HG02981 (cell line): ENCODE data around the gene STRA8.
"Not testable (repeated sequence)": the region's sequence is repeated elsewhere in the genome, so short reads cannot be mapped to it uniquely, and the experiment has no call there.

Source experiments
- ATAC-seq: cut with Tn5 transposase; IDR thresholded peaks from one replicate; pipeline ENCODE4 v1.9.1; 2021; ENCODE audit warnings: mild to moderate bottlenecking, moderate library complexity; ENCODE audit not compliant: unreplicated experiment

Gene STRA8

DNA sequence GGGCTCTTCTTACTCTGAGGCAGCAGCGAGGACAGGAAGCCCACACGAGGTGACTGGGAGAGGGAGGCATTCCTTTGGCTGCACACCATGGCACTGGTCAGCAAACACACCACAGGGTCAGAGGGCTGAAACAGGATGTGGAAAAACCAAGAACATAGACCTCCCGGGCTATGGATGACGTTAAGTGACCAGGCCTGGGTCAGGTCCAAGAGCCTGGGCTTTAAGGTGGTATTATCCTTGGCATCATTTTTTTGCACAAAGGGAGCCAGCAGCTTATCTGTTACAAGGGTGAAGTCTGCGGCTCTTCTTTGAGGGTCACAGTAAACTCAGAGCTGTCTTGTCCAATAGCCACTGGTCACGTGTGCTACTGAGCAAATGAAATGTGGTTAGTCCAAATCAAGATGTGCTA lies 29.3 kb upstream of the STRA8 start:
- no peak for ATAC-seq

GRCh38 chr7:135204876-135205275 lies 28.8 kb upstream of the STRA8 start:
- no peak for ATAC-seq

DNA sequence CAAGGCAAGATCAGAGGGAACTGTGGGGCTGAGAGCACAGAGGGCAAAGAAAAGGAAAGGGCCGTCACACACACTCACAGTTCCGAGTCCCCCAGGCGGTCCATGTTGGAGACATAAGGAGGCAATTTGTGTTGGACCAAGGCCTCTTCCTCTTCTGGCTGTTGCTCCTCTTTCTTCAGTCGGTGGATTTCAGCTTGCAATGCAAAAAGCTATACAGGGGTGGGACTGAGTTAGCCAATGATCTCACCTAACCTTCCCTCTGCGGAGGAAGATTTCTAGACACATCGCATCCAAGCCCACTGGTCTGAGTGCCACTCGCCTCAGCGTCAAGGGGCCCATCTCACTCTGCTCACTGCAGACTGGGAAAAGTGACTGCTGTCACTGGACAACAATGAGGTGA lies 27.8 kb upstream of the STRA8 start:
- no peak for ATAC-seq

GRCh38 chr7:135206941-135207391 lies 26.7 kb upstream of the STRA8 start:
- peak; percentile 30 for ATAC-seq

DNA sequence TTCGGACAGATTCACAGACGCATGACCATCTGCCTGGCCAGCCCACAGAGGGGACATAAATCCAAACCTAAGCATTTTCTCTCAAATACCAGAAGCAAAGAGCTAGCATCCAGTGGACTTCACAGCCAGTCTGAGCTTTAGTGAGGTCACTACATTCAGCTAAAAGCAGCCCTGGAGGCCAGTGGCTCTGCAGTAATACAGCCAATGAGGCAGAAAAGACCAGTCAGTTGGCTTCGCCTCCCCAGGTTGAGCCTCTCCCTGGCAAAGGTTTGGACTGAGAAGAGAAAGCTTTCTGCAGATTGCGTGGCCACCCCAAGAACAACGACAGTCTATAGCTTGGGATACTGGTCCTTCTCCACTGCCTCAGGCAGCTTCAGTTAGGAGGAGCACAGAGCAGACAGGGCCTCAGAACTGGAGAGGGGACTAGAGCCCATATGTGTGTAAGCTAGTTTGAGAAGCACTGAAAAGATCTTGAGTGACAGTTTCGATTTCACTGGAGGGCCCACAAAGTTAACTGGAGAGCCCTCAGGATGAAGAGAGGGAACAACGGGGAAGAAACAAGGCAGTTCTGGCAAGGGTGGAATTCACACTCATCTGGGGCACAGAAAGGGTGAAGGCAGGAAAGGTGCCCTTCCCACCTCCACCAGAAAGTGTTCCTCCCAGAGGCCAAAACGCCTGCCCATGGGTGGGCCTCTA lies 26.1 kb upstream of the STRA8 start:
- ATAC-seq, result no peak

GRCh38 chr7:135208102-135208793 lies 25.4 kb upstream of the STRA8 start:
- no peak for ATAC-seq

DNA sequence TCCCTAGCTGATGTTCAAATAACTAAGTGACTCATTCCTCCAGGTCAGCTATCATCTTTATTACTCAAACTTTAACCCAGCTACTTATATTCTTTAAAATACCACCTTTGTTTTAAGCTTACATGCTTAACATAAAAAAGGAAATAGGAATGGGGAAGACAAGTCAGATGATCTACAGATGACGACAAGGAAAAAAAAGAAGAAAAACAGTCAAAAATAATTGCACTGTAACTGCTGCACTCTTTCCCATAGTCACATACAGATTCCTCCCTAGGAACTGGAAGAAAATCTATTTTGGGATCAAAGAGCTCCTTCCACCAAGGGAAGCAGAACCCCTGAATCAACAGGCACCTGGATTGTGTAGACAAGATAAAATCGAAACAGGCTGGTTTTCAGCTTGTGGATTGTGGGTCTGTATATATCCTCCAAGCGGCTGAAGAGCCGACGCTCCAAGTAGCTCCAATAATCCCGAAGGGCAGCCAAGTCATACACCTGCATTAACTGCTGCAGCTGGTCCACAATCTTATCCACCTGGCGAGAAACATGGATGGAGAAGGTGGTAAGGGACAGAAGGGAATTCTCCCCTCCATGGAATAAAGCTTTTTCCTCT lies 24.3 kb upstream of the STRA8 start:
- ATAC-seq, result no peak

GRCh38 chr7:135210888-135211178 lies 22.8 kb upstream of the STRA8 start:
- ATAC-seq, result no peak

DNA sequence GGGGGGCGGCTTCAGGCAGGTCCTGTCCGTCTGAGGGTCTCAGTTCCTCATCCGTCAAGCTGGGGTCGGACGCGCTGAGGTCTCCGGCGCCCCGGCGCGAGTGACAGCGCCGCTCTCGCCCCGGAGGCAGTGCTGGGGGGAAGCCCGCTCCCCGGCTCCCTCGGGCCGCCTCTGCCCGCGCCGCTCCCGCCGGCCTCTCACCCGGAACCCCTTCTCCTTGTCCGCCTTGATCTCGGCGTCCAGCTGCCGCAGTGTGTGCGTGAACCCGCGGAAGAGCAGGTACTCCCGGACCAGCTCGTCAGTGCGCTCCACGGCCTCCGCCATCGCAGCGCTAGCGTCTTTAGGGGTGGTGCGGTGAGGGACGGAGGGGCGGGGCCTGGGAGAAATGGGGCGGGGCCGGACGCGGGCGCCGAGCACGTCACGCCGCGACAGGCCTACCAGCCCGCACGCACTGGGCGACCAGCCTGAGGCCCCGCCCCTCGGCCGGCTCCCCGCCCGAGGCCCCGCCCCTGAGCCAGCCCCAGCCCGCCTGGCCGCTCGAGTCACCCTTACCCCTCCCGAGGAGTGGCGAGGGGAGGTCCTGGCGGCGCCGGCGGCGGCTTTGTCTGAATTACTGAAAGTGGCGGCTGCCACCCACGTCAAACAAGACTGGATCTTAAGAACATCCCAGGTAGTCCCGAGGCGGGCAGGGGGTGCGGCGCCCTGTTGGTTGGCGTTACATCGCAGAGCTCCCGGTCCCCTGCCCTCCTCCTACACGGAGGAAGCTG lies 22.3 kb upstream of the STRA8 start, which contains the start of gene WDR91:
Gene WDR91, minus strand, starts transcription at position 348 of the 767 bp plus-strand sequence. Its CDS starts 24 bp downstream, at position 324.
- ATAC-seq, result peak; percentile 79

GRCh38 chr7:135211946-135212685 lies 21.5 kb upstream of the STRA8 start:
- not testable (repeated sequence) for ATAC-seq

DNA sequence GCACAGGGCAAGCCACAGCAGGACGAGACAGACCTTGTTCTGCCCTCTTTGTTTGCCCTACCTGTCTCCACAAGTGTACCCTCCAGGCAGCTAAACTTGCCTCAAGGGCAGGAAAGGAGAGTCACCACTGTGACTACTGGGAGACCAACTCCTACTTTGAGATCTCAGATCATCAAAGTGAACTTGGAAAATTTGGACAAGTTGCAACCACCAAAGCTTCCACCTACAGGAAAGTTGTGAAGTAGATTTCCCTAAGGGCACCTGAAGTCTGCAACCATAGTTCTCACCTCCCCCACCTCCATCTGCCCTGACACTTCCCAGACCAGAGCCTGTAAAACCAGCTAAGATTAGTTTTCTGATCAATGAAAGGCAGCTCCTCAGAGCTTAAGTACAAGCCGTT lies 19.8 kb upstream of the STRA8 start:
- no peak for ATAC-seq

GRCh38 chr7:135215180-135215579 lies 18.5 kb upstream of the STRA8 start:
- ATAC-seq, result no peak

- no peak for ATAC-seq
These were observed 17.9 kb upstream of the STRA8 start for GRCh38 chr7:135215698-135216097.

DNA sequence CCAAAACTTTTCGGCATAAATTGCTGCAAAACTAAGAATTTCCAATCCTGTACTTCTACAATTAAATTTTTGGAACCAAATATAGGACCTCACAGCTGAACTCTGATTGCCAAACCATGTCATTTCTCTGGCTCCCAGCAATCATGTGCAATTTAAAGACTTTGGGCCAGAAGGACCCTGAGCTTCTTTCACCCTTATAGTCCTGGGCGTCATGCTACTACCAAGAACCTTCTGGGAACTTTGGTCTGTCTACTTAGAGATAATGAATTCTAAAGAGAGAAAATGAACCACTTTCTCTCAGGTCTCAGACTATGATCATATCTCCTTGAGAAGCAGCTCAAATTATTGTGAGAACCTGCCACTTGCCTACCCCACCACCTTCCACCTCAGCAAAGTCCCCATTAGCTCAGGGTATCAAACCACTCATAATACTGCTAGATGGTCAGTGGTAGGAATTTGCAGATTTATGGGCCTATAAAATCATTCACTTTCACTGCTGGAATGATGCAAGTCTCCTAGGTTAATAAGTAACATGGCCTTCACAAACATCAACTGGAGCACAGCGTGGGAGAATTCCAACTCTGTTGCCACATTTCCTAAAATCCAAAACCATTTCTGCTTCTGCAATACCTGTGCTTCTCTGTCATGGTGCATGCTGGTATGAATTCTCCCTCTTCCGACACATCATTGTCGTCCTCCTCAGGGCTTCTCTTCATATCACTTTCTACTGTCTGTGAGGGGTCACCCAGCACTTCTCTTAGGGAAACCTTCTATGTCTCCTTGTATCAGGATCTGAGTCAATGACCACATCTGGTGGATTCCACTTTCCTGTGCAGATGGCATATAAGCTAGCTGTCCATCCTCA lies 15.8 kb upstream of the STRA8 start:
- ATAC-seq, result no peak

- no peak for ATAC-seq
These were observed 9.6 kb upstream of the STRA8 start for GRCh38 chr7:135224027-135224426.

- no peak for ATAC-seq
These were observed 2.0 kb upstream of the STRA8 start for GRCh38 chr7:135231686-135232085.

- ATAC-seq, result no peak
These were observed 1.6 kb upstream of the STRA8 start for GRCh38 chr7:135232087-135232486.

GRCh38 chr7:135232720-135233119 lies 918 bp upstream of the STRA8 start:
- ATAC-seq, result no peak

DNA sequence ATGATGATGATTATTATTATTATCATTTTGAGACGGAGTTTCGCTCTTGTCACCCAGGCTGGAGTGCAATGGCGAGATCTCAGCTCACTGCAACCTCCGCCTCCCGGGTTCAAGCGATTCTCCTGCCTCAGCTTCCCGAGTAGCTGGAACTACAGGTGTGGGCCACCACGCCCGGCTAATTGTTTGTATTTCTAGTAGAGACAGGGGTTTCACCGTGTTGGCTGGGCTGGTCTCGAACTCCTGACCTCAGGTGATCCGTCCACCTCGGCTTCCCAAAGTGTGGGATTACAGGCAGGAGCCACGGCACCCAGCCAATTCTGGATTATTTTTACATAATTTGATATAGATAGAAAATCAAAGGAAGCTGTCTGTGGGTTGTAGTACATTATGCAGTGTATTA lies 457 bp downstream of the STRA8 start:
- not testable (repeated sequence) for ATAC-seq

DNA sequence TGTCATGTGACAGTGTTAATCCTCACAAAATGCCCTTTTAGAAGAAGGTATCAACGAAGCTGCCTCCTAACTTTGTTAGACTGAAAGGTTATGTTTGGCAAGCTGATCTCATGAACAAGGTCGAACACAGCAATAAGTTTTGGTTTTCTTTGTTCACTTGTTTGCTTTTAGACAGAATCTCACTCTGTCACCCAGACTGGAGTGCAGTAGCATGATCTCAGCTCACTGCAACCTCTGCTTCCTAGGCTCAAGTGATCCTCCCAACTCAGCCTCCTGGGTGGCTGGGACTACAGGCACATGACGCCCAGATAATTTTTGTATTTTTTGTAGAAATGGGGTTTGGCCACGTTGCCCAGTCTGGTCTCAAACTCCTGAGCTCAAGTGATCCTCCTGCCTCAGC lies 1.1 kb downstream of the STRA8 start:
- no peak for ATAC-seq
